Gastroesophageal sphincter (tissue), 3 donors: Measurements from ENCODE around the gene CES2.

Experiments used
- CTCF ChIP-seq, 4 experiments: fragments of 200-600 bp in 2 of 4; fragments of 450-650 bp in 2 of 4; sonication (generic) in 1 of 4; IDR thresholded peaks; one replicate each; pipeline ENCODE4 v1.5.1; 2017 to 2019; ENCODE audit warnings: antibody characterized with exemption in 4 of 4, mild to moderate bottlenecking in 2 of 4, moderate library complexity in 2 of 4
- EP300 ChIP-seq: sonication (generic); formaldehyde crosslinking; IDR thresholded peaks from one replicate; pipeline ENCODE4 v1.6.1; 2017; ENCODE audit warnings: antibody characterized with exemption, mild to moderate bottlenecking
- POLR2A ChIP-seq, 2 donors: fragments of 450-650 bp; IDR thresholded peaks; one replicate each; pipeline ENCODE4 v1.6.1; 2017; ENCODE audit warnings: antibody characterized with exemption in 2 of 2, mild to moderate bottlenecking in 2 of 2, moderate library complexity in 1 of 2
- POLR2AphosphoS5 ChIP-seq: sonication (generic); formaldehyde crosslinking; IDR thresholded peaks from one replicate; pipeline ENCODE4 v1.6.1; 2017; ENCODE audit warnings: antibody characterized with exemption

DNA sequence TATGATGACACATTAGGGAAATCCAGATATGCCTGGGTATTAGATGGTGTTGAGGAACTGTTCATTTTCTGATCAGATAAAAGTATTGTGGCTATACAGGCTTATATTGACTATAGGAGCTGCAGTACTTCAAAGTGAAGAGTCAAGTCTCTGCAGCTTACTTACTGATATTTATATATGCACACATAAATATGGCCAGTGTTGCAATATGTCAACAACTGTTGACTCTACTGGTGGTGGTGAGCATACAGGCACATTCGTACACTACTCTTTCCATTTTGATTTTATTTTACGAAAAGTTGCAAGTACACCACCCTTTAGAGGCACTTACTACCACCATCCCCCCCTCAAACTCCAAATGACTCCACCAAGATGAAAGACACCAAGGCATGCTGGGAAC lies 3.7 kb upstream of the CES2 start:
- TF ChIP-seq EP300 (no peak), POLR2AphosphoS5 (no peak), POLR2A (IDR thresholded peaks at IDR 0.05) (no peak), CTCF (IDR thresholded peaks at IDR 0.05) (no peak)
